DOHH2 (cell line): ENCODE results near the gene NTRK1.

ENCODE experiments used
- CTCF ChIP-seq: fragments of 200-600 bp; sonication (generic); IDR thresholded peaks from one replicate; pipeline ENCODE4 v1.5.1; 2014; ENCODE audit warnings: antibody characterized with exemption, mild to moderate bottlenecking, low read depth, low read length; ENCODE audit not compliant: poor library complexity, severe bottlenecking
- EZH2phosphoT487 ChIP-seq: fragments of 200-600 bp; sonication (generic); IDR thresholded peaks from 2 replicates; pipeline ENCODE4 v1.6.1; 2017; ENCODE audit warnings: borderline replicate concordance, mild to moderate bottlenecking, antibody characterized with exemption, low read length, moderate library complexity, mixed read lengths

GRCh38 chr1:156901590-156901900, 40.9 kb downstream of the NTRK1 start:
- TF ChIP-seq CTCF (no peak), EZH2phosphoT487 (no peak)
